Mesothelial cell of epicardium (in vitro differentiated cells): ENCODE results near the gene CFAP68. TPM values are rescaled to one million over a fixed set of nuclear protein-coding genes. Genes with fewer than 3 reads are reported as not detected.
A peak's percentile ranks its signal among the peaks of the same experiment; 100 is the strongest.
"Not testable (repeated sequence)": the region's sequence is repeated elsewhere in the genome, so short reads cannot be mapped to it uniquely, and the experiment has no call there.

Experiments
- DNase-seq, 2 experiments: peaks; one replicate each; pipeline ENCODE4 v3.0.0; 2021; ENCODE audit warnings: low spot score in 2 of 2; ENCODE audit not compliant: unreplicated experiment in 2 of 2
- H3K27ac Mint-ChIP-seq: 2 replicates; pipeline ENCODE4 v1.8.0; 2021; ENCODE audit warnings: mixed read lengths
- H3K27me3 Mint-ChIP-seq: 2 replicates; pipeline ENCODE4 v1.8.0; 2021; ENCODE audit warnings: low read depth, mixed read lengths
- H3K36me3 Mint-ChIP-seq: 2 replicates; pipeline ENCODE4 v1.8.0; 2021; ENCODE audit warnings: mixed read lengths
- H3K4me1 Mint-ChIP-seq: 2 replicates; pipeline ENCODE4 v1.8.0; 2021; ENCODE audit warnings: mixed read lengths
- H3K4me3 Mint-ChIP-seq: 2 replicates; pipeline ENCODE4 v1.8.0; 2021; ENCODE audit warnings: mild to moderate bottlenecking, moderate library complexity, mixed read lengths
- H3K9me3 Mint-ChIP-seq: 2 replicates; pipeline ENCODE4 v1.8.0; 2021; ENCODE audit warnings: mixed read lengths
- total RNA-seq: library from RNA; stranded (reverse); gene quantifications from 3 replicates; pipeline ENCODE4 v1.2.1, GENCODE V29; 2021
- TF ChIP-seq, protein P1 (sequence below): fragments of 200-600 bp; sonication (generic); IDR thresholded peaks from one replicate; pipeline ENCODE4 v1.5.0; 2021; ENCODE audit warnings: antibody characterized with exemption; ENCODE audit not compliant: unreplicated experiment

The CFAP68 gene
- total RNA-seq, 1 donor from 2014 or later: 31.2 TPM

DNA sequence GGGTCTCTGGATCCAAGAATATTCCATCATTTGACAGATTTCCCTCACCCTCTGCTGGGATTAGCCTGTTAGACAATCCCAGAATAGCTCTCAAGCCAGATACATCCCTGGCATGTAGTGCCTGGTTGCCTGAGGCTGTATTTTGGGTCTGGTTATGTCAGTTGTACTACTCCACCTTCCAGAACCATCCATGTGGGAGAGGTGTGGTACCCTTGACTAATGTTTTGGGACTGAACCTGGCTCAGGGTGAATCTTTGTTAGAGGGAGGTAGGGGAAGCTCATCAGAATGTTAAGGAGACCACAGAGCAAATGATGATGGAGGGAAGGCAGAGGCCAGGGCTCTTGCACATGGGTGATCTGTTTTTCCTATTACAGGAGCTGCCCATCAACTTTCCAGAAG lies 44.6 kb downstream of the CFAP68 start:
- DNase-seq: no peak
- Mint-ChIP-seq H3K27ac (peak overlapping the region; percentile 90), H3K4me1 (peaks cover 33% of the 10 kb centered on the region), H3K9me3 (no peaks in the 10 kb centered on the region), H3K27me3 (no peaks in the 10 kb centered on the region), H3K36me3 (no peaks in the 10 kb centered on the region), H3K4me3 (no peak overlapping the region)
- TF ChIP-seq, protein P1, sequence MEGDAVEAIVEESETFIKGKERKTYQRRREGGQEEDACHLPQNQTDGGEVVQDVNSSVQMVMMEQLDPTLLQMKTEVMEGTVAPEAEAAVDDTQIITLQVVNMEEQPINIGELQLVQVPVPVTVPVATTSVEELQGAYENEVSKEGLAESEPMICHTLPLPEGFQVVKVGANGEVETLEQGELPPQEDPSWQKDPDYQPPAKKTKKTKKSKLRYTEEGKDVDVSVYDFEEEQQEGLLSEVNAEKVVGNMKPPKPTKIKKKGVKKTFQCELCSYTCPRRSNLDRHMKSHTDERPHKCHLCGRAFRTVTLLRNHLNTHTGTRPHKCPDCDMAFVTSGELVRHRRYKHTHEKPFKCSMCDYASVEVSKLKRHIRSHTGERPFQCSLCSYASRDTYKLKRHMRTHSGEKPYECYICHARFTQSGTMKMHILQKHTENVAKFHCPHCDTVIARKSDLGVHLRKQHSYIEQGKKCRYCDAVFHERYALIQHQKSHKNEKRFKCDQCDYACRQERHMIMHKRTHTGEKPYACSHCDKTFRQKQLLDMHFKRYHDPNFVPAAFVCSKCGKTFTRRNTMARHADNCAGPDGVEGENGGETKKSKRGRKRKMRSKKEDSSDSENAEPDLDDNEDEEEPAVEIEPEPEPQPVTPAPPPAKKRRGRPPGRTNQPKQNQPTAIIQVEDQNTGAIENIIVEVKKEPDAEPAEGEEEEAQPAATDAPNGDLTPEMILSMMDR: no peak

DNA sequence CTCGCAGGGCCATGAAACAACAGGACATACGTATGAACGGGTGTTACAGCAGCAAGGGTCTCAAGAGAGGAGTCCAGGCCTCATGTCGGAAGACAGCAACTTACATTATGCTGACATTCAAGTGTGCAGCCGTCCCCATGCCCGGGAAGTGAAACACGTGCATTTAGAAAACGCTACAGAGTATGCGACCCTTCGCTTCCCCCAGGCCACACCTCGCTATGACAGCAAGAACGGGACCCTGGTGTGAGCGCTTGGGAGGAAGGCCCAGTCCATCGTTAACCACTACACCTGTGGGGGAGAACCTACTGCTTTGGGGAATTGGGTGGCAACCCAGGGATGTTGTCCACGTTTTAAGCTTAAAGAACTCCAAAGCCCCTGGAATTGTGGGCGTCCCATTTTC lies 46.6 kb downstream of the CFAP68 start:
- H3K9me3 Mint-ChIP-seq: no peaks in the 10 kb centered on the region

DNA sequence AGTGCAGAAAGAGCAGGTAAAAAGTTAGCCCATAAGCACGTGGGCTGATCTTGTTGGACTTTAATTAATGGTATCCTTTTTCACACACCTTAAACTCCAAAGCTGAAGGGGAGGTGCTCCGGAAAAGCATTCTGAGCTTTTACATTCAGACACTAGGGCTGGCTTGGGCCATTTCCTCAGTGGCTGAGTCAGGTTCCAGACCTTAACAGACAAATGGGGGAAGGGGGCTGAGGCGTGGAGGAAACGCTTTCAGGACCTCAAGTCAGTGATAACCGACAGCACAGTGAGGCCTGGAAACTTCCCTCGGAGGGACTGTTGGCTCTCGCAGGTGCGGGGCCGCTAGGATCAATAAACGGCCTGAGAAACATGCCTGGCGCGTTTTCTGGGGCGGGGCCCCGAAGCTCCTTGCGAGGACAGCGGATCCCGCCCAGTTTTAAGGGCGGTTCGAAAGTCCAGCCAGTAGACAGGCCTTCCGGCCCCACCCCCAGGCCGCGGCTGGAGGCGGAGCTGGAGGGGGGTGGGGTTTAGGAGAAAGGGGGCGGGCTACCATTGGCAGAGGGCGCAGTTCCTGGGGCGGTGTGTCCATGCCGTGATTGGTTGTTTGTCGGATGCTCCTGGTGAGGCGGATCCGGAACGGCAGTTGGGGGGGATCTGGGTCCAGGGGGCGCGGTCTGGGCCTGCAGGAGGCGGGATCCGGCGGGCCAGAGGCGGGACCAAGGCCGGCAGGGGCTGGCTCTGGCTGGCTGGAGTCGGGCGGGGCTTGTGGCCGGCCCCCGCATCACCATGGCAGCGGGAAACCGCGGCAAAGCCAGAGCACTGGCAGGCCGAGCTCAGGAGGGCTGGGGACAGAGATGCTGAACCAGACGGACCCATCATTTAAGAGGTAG lies 47.4 kb downstream of the CFAP68 start:
- peak; percentile 95 to 97 for DNase-seq
- no peaks in the 10 kb centered on the region for H3K36me3 Mint-ChIP-seq
- TF ChIP-seq, protein P1: no peak
- H3K4me1 Mint-ChIP-seq: peaks cover 31% of the 10 kb centered on the region
- H3K9me3 Mint-ChIP-seq: no peaks in the 10 kb centered on the region
- H3K27ac Mint-ChIP-seq: peak overlapping the region; percentile 96
- H3K4me3 Mint-ChIP-seq: peak overlapping the region; percentile 71
- no peaks in the 10 kb centered on the region for H3K27me3 Mint-ChIP-seq

More for the DNA sequence above, 46.6 kb downstream of the CFAP68 start:
- Mint-ChIP-seq H3K4me3 (peak overlapping the region; percentile 71), H3K27me3 (no peaks in the 10 kb centered on the region), H3K4me1 (peaks cover 31% of the 10 kb centered on the region), H3K27ac (peak overlapping the region; percentile 94), H3K36me3 (no peaks in the 10 kb centered on the region)
- no peak for DNase-seq
- TF ChIP-seq, protein P1: no peak

DNA sequence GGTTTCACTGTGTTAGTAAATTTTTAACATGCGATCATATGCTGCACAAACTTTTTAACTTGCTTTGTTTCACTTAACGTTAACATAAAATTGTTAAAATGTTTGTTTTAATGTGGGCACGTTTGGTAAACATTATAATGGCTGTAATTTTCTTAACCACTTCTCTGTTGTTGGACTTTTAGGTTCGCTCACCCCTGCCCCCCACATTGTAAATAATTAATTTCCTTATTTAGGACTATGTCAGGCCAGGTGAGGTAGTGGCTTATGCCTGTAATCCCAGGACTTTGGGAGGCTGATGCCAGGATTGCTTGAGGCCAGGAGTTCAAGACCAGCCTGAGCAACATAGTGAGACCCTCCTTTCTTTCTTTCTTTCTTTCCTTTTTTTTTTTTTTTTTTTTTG lies 51.1 kb downstream of the CFAP68 start:
- H3K27ac Mint-ChIP-seq: no peak overlapping the region
- no peaks in the 10 kb centered on the region for H3K36me3 Mint-ChIP-seq
- no peaks in the 10 kb centered on the region for H3K9me3 Mint-ChIP-seq
- TF ChIP-seq, protein P1: no peak
- no peaks in the 10 kb centered on the region for H3K27me3 Mint-ChIP-seq
- no peak for DNase-seq
- peaks cover 19% of the 10 kb centered on the region for H3K4me1 Mint-ChIP-seq
- H3K4me3 Mint-ChIP-seq: no peak overlapping the region

DNA sequence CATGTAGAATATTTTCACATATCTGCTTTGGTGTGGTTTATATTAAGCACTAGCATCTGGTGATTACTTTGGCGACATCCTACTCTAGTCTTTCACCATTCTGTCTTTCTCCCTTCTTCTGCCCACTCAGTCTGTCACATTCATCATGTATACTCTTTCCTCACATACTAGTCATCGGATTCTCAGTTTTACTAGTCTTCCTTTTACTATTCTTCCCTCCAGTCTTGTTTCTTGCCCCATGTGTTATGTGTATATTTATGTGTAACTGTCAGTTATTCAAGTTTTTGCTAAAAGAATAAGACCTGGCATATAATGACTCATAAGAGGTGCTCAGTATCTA lies 53.2 kb downstream of the CFAP68 start:
- Mint-ChIP-seq H3K27me3 (no peaks in the 10 kb centered on the region), H3K4me3 (no peak overlapping the region), H3K27ac (no peak overlapping the region), H3K4me1 (peaks cover 21% of the 10 kb centered on the region), H3K9me3 (no peaks in the 10 kb centered on the region), H3K36me3 (no peaks in the 10 kb centered on the region)
- no peak for DNase-seq
- TF ChIP-seq, protein P1: no peak

DNA sequence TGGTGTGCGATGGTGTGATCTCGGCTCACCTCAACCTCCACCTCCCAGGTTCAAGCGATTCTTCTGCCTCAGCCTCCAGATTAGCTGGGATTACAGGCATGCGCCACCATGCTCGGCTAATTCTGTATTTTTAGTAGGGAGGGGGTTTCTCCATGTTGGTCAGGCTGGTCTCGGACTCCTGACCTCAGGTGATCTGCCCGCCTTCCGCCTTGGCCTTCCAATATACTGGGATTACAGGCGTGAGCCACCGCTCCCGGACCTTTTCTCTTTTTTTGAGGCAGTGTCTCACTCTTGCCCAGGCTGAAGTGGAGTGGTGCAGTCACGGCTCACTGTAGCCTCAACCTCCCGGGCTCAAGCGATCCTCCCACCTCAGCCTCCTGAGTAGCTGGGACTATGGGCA lies 53.8 kb downstream of the CFAP68 start:
- H3K4me3 Mint-ChIP-seq, H3K9me3 Mint-ChIP-seq, H3K27me3 Mint-ChIP-seq, H3K27ac Mint-ChIP-seq, DNase-seq, H3K36me3 Mint-ChIP-seq: not testable (repeated sequence)
- H3K4me1 Mint-ChIP-seq: peaks cover 26% of the 10 kb centered on the region
